Gastroesophageal sphincter (tissue), 4 donors: ENCODE data around the gene CDK17. TPM values are rescaled to one million over a fixed set of nuclear protein-coding genes. Genes with fewer than 3 reads are reported as not detected.

ENCODE experiments used
- ATAC-seq: fragments of 150-250 bp; one replicate; pipeline ENCODE4 v1.9.1; 2016; ENCODE audit warnings: mild to moderate bottlenecking, moderate library complexity
- H3K27ac ChIP-seq, 4 donors: fragments of 200-600 bp; sonication (generic) in 3 of 4; 1 replicate in 3 of 4; 2 replicates in 1 of 4; pipeline ENCODE4 v1.5.1; 2016 to 2019
- H3K27me3 ChIP-seq: fragments of 200-600 bp; sonication (generic); one replicate; pipeline ENCODE4 v1.5.1; 2019
- H3K36me3 ChIP-seq, 2 donors: fragments of 200-600 bp; sonication (generic); one replicate each; pipeline ENCODE4 v1.5.1; 2019; ENCODE audit warnings: control low read depth in 1 of 2
- H3K4me1 ChIP-seq, 3 donors: fragments of 200-600 bp; sonication (generic); 1 replicate in 2 of 3; 2 replicates in 1 of 3; pipeline ENCODE4 v1.5.1; 2016 to 2019; ENCODE audit warnings: control low read depth in 2 of 3
- H3K4me3 ChIP-seq, 2 donors: fragments of 200-600 bp; sonication (generic); one replicate each; pipeline ENCODE4 v1.5.1; 2019; ENCODE audit warnings: mild to moderate bottlenecking in 1 of 2, moderate library complexity in 1 of 2
- H3K9me3 ChIP-seq, 3 donors: fragments of 200-600 bp; sonication (generic); one replicate each; pipeline ENCODE4 v1.5.1; 2017 to 2019; ENCODE audit warnings: control low read depth in 2 of 3
- EP300 ChIP-seq: sonication (generic); formaldehyde crosslinking; IDR thresholded peaks from one replicate; pipeline ENCODE4 v1.6.1; 2017; ENCODE audit warnings: antibody characterized with exemption, mild to moderate bottlenecking
- POLR2A ChIP-seq, 2 donors: fragments of 450-650 bp; IDR thresholded peaks; one replicate each; pipeline ENCODE4 v1.6.1; 2017; ENCODE audit warnings: antibody characterized with exemption in 2 of 2, mild to moderate bottlenecking in 2 of 2, moderate library complexity in 1 of 2
- POLR2AphosphoS5 ChIP-seq: sonication (generic); formaldehyde crosslinking; IDR thresholded peaks from one replicate; pipeline ENCODE4 v1.6.1; 2017; ENCODE audit warnings: antibody characterized with exemption
- WGBS, 2 donors: methylation state at CpG; one replicate each; pipeline ENCODE4 v1.1.5; 2018; ENCODE audit warnings: low coverage in 1 of 2; 5-methylcytosine and 5-hydroxymethylcytosine counted together
- total RNA-seq, 4 donors: library from RNA; depleted of rRNA; stranded (reverse); fragments of >200 nt; gene quantifications; one replicate each; pipeline ENCODE4 v1.1.0, GENCODE V29; 2016
- TF ChIP-seq, protein P1 (sequence below), 4 experiments: fragments of 200-600 bp in 2 of 4; fragments of 450-650 bp in 2 of 4; sonication (generic) in 1 of 4; IDR thresholded peaks; one replicate each; pipeline ENCODE4 v1.5.1; 2017 to 2019; ENCODE audit warnings: antibody characterized with exemption in 4 of 4, mild to moderate bottlenecking in 2 of 4, moderate library complexity in 2 of 4

Gene CDK17
- total RNA-seq, 4 donors from 2014 or later: 54.4 to 77.9 (median 62.9) TPM

DNA sequence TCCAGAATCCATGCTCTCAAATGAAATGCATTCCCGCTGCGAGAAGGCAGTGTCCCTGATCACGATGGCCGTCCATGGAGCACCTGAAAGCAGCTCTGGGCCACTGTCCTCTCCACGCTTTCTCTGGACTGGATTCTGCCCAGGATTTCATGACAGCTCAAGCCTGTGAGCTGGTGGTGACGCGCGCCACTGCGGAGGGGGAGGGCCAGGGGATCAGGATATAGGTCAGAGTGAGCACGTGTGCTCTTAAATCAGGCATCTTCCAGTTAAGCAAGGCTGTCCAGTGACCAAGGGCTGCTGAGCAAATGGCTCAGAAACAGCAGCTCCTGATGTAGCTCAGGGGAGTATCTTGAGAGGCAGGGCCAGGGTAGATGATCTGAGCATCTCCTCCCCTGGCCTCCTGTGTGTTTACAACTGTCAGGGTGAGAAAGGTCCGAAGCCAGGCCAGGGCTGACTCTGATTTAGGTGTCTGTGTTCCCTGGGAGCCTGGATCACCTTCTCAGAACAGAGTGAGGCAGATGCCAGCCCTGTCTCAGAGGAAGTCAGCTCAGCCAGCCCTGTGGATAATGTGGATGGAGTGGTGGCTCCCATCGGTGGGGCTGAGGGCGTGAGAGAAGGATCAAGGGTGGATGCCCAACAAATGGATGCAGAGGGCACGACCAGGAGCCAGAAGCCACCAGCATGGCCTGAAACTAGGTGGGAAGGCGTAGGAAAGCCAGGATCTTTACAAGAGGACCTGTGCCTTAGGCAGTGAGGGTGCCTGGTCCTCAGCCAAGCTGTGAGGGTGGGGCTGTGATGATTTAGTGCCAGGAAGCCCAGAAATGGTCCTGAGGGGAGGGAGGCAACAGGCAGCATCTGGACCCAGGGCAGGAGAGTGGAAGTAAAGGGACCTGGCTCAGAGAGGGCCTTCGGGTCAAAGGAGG, 150.8 kb downstream of the CDK17 start:
- Histone ChIP-seq H3K4me3 (no peak overlapping the region), H3K27me3 (no peaks in the 10 kb centered on the region), H3K36me3 (peaks cover 0 to 48% of the 10 kb centered on the region in 2 donors), H3K9me3 (no peaks in the 10 kb centered on the region), H3K27ac (peak overlapping the region in 3 of 4 donors; percentile 50 to 79 (median 70)), H3K4me1 (peaks cover 0 to 41% (median 10%) of the 10 kb centered on the region in 3 donors)
- 67 to 84% methylated on average over 5 to 6 of the region's 16 CpGs for WGBS, 2 donors
- TF ChIP-seq POLR2AphosphoS5: peak; percentile 53
- TF ChIP-seq EP300: no peak
- peak; percentile 69 for ATAC-seq

DNA sequence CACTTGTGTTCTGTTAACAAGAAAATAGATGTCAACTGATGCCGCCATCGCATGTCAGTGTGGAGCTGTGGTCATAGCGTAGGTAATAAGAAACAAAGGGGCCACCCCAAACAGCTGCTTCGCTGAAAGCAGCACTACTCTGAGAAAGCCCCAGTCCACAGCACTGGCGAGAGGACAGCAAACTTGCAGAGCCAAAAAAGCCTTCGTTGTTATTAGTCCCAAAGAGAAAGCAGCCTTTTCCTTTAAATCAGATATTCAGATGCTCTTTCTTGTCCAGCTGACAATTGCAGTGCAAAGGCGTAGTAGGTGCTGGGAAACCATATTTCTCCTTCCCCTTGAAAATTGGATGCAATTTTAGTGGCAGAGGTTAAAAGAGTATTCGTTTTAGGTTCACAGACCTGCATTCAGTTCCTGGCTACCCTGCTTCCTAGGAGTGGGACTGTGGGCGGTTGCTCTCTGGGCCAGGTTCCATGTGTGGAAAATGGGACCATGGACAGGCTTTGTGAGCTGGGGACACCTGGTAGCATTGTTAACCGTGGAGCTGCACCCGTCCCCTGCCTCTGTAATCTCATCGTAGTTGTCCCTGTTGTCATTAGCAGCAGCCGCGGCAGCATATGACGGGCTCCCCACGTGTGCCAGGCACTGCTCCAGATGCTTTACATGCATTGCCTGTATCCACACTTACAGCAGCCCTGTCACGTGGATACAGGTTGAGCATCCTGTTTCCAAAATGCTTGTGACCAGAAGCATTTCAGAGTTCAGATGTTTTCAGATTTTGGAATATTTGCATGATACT, 151.9 kb downstream of the CDK17 start:
- Histone ChIP-seq H3K27ac (peak overlapping the region in 3 of 4 donors; percentile 50 to 79 (median 70)), H3K4me3 (no peak overlapping the region), H3K4me1 (peaks cover 0 to 34% (median 8%) of the 10 kb centered on the region in 3 donors), H3K27me3 (no peaks in the 10 kb centered on the region), H3K9me3 (no peaks in the 10 kb centered on the region), H3K36me3 (peaks cover 0 to 48% of the 10 kb centered on the region in 2 donors)
- no peak for ATAC-seq
- 69 to 80% methylated on average over 4 to 11 of the region's 17 CpGs for WGBS, 2 donors
- no peak for TF ChIP-seq POLR2A (IDR thresholded peaks at IDR 0.05)
- TF ChIP-seq EP300: no peak
- TF ChIP-seq, protein P1, sequence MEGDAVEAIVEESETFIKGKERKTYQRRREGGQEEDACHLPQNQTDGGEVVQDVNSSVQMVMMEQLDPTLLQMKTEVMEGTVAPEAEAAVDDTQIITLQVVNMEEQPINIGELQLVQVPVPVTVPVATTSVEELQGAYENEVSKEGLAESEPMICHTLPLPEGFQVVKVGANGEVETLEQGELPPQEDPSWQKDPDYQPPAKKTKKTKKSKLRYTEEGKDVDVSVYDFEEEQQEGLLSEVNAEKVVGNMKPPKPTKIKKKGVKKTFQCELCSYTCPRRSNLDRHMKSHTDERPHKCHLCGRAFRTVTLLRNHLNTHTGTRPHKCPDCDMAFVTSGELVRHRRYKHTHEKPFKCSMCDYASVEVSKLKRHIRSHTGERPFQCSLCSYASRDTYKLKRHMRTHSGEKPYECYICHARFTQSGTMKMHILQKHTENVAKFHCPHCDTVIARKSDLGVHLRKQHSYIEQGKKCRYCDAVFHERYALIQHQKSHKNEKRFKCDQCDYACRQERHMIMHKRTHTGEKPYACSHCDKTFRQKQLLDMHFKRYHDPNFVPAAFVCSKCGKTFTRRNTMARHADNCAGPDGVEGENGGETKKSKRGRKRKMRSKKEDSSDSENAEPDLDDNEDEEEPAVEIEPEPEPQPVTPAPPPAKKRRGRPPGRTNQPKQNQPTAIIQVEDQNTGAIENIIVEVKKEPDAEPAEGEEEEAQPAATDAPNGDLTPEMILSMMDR (IDR thresholded peaks at IDR 0.05): no peak
- TF ChIP-seq POLR2AphosphoS5: no peak

DNA sequence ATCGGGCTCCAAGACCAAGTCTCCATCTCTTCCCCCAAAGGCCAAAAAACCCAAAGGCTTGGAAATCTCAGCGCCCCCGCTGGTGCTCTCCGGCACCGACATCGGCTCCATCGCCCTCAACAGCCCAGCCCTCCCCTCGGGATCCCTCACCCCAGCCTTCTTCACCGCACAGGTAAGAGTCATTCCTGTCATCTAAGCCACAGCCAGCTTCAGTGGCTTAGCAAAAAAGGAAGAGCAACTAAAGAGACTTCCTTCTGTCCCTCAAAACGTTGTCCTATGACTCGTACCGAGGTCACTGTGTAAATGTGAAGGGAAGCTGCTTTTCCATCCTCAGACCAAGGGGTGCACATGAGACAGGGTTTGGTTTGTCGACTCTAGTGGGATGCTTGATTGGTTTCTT, 152.7 kb downstream of the CDK17 start:
- peaks cover 0 to 48% of the 10 kb centered on the region in 2 donors for H3K36me3 ChIP-seq
- no peak for ATAC-seq
- TF ChIP-seq EP300: no peak
- no peak for TF ChIP-seq POLR2A (IDR thresholded peaks at IDR 0.05)
- TF ChIP-seq POLR2AphosphoS5: no peak
- TF ChIP-seq, protein P1 (IDR thresholded peaks at IDR 0.05): no peak
- H3K27ac ChIP-seq: peak overlapping the region in 1 of 4 donors; percentile 70
- no peak overlapping the region for H3K4me3 ChIP-seq
- peaks cover 0 to 39% (median 11%) of the 10 kb centered on the region in 3 donors for H3K4me1 ChIP-seq
- 40 to 74% methylated on average over 1 to 5 of the region's 13 CpGs for WGBS, 2 donors
- no peaks in the 10 kb centered on the region for H3K9me3 ChIP-seq
- H3K27me3 ChIP-seq: no peaks in the 10 kb centered on the region

DNA sequence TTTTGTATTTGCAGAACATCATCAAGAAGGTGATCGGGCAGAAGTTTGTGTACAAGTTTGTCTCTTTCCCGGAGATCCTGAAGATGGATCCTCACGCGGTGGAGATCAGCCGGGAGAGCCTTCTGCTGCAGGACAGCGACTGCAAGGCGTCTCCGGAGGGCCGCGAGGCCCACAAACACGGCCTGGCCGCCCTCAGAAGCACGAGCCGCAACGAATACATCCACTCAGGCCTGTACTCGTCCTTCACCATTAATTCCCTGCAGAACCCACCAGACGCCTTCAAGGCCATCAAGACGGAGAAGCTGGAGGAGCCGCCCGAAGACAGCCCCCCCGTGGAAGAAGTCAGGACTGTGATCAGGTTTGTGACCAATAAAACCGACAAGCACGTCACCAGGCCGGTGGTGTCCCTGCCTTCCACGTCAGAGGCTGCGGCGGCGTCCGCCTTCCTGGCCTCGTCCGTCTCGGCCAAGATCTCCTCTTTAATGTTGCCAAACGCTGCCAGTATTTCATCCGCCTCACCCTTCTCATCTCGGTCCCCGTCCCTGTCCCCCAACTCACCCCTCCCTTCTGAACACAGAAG, 153.2 kb downstream of the CDK17 start:
- ATAC-seq: no peak

More for the DNA sequence above, 153.2 kb downstream of the CDK17 start:
- Histone ChIP-seq H3K27ac (no peak overlapping the region), H3K4me1 (peaks cover 0 to 45% (median 11%) of the 10 kb centered on the region in 3 donors), H3K27me3 (no peaks in the 10 kb centered on the region), H3K4me3 (no peak overlapping the region), H3K36me3 (peaks cover 0 to 46% of the 10 kb centered on the region in 2 donors), H3K9me3 (no peaks in the 10 kb centered on the region)
- TF ChIP-seq POLR2A (IDR thresholded peaks at IDR 0.05) (no peak), POLR2AphosphoS5 (no peak), EP300 (no peak)
- TF ChIP-seq, protein P1 (IDR thresholded peaks at IDR 0.05): no peak
- 92 to 100% methylated on average over 2 to 31 of the region's 36 CpGs for WGBS, 2 donors
